ENCODE results near the gene SURF1.

GRCh38 chr9:133397895-133398294, 41.6 kb upstream of the SURF1 start:
- TF ChIP-seq, protein P1, sequence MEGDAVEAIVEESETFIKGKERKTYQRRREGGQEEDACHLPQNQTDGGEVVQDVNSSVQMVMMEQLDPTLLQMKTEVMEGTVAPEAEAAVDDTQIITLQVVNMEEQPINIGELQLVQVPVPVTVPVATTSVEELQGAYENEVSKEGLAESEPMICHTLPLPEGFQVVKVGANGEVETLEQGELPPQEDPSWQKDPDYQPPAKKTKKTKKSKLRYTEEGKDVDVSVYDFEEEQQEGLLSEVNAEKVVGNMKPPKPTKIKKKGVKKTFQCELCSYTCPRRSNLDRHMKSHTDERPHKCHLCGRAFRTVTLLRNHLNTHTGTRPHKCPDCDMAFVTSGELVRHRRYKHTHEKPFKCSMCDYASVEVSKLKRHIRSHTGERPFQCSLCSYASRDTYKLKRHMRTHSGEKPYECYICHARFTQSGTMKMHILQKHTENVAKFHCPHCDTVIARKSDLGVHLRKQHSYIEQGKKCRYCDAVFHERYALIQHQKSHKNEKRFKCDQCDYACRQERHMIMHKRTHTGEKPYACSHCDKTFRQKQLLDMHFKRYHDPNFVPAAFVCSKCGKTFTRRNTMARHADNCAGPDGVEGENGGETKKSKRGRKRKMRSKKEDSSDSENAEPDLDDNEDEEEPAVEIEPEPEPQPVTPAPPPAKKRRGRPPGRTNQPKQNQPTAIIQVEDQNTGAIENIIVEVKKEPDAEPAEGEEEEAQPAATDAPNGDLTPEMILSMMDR (IDR thresholded peaks at IDR 0.05) = no peak
- no peak for TF ChIP-seq ZFX (IDR thresholded peaks at IDR 0.05; ENCODE audit: borderline replicate concordance)

All from 22Rv1 (cell line).